Measurements from ENCODE around the gene AURKB. TPM values are rescaled to one million over a fixed set of nuclear protein-coding genes. Genes with fewer than 3 reads are reported as not detected.

AURKB gene
- total and polyA plus RNA-seq, 2 donors (not counting 1 experiment from before 2014, with no cell fraction given) = 1.1 to 5.3 TPM

DNA sequence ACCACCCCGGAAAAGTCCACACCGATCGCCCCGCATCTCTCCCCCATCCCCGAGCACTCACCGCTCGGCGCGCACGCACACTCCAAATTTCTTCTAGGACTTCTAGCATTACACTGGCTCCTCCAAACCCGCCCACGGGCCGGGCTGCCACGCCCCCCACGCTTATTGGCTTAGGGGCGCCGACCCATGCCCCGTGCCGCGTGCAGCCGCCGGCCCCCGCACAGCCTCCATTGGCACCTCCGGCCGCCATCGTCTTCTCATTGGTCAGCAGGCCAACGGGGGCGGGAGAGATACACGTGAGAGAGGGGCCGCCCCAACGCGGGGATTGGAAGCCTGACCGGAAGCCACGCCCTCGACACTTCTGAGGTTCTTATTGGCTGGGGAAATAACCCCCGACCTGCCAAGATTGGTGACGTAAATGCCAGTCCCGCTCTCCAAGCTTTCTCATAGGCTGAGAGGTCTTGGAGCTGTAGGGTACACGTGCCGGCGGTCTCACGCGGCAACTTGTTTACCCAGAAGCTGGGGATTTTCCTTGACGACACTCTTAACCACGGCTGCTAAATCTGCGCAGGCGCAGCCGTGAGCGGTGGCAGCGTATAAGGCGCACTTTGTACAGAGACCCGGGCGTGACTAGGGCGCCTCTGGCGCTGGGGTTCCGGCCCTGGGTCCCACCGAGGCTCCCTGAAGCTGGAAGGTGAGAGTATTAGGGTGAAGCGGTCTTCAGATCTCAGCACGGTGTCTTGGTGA, 54.0 kb downstream of the AURKB start:
- POLR2A ChIA-PET = interaction anchor here (0.6 to 4.5 kb wide), 20 partner anchors 13 to 469 kb away, joined by 3 to 23 read pairs (median 6); partner anchors contain the start of genes ALOX12B, ALOXE3, BORCS6 and CTC1
- under 1% methylated on average over 57 of the region's 59 CpGs for WGBS (ENCODE audit: insufficient coverage)
- peaks cover 59 to 85% of the 10 kb centered on the region in 2 donors for H3K4me1 ChIP-seq (ENCODE audit: control insufficient read depth in 2 of 2, insufficient read depth in 2 of 2, low read length in 2 of 2)
- TF ChIP-seq EZH2 (IDR thresholded peaks at IDR 0.05; ENCODE audit: borderline replicate concordance, insufficient read depth, low read depth, low read length, poor library complexity, severe bottlenecking) = no peak
- TF ChIP-seq, protein P1, sequence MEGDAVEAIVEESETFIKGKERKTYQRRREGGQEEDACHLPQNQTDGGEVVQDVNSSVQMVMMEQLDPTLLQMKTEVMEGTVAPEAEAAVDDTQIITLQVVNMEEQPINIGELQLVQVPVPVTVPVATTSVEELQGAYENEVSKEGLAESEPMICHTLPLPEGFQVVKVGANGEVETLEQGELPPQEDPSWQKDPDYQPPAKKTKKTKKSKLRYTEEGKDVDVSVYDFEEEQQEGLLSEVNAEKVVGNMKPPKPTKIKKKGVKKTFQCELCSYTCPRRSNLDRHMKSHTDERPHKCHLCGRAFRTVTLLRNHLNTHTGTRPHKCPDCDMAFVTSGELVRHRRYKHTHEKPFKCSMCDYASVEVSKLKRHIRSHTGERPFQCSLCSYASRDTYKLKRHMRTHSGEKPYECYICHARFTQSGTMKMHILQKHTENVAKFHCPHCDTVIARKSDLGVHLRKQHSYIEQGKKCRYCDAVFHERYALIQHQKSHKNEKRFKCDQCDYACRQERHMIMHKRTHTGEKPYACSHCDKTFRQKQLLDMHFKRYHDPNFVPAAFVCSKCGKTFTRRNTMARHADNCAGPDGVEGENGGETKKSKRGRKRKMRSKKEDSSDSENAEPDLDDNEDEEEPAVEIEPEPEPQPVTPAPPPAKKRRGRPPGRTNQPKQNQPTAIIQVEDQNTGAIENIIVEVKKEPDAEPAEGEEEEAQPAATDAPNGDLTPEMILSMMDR (IDR thresholded peaks at IDR 0.05) = no peak
- peaks cover 41% of the 10 kb centered on the region for H3K79me2 ChIP-seq (ENCODE audit: control insufficient read depth, insufficient read depth, low read length)
- no peaks in the 10 kb centered on the region for H3K27me3 ChIP-seq (replicated peaks in 1 of 4; ENCODE audit: control extremely low read depth in 1 of 4, control insufficient read depth in 3 of 4, insufficient read depth in 4 of 4, low read length in 3 of 4)
- H3K4me2 ChIP-seq (replicated peaks; ENCODE audit: low read depth, low read length, poor library complexity, severe bottlenecking) = peak overlapping the region; percentile 88
- intact Hi-C loops (cut with micrococcal nuclease) = loop anchor here (1.0 kb wide), 8 partner anchors 17 to 132 kb away; partner anchors contain the start of gene RANGRF
- peaks cover 38% of the 10 kb centered on the region for H4K20me1 ChIP-seq (ENCODE audit: control insufficient read depth, insufficient read depth, low read length, poor library complexity, severe bottlenecking)
- CTCF ChIA-PET = interaction anchor here (0.6 to 7.7 kb wide), 20 partner anchors 11 to 96 kb away, joined by 3 to 86 read pairs (median 4); partner anchors contain the start of genes ALOXE3, BORCS6, CTC1 and HES7
- no peaks in the 10 kb centered on the region for H3K9me3 Mint-ChIP-seq (ENCODE audit: insufficient read depth)
- peak overlapping the region; percentile 88 for H3K9ac ChIP-seq (ENCODE audit: low read length)
- peak overlapping the region; percentile 69 to 96 (median 84) for H3K4me3 ChIP-seq (ENCODE audit: control extremely low read depth in 1 of 5, extremely low read depth in 1 of 5, insufficient read depth in 1 of 5, low read depth in 2 of 5, low read length in 4 of 5)
- H3K4me3 Mint-ChIP-seq = no peak overlapping the region
- peak overlapping the region; percentile 98 to 100 for H3K27ac ChIP-seq (ENCODE audit: low read length in 2 of 2)
- DNase-seq = peak; percentile 100
- peaks cover 0 to 6% (median 0%) of the 10 kb centered on the region in 3 donors for H3K9me3 ChIP-seq (ENCODE audit: control extremely low read depth in 1 of 3, control insufficient read depth in 2 of 3, insufficient read depth in 1 of 3, low read length in 2 of 3)
- peaks cover 50% of the 10 kb centered on the region for H3K4me1 Mint-ChIP-seq
- no peak overlapping the region for H3K27ac Mint-ChIP-seq
- no peak overlapping the region for H2AFZ ChIP-seq (ENCODE audit: insufficient read depth, low read depth, low read length, poor library complexity, severe bottlenecking)
- peaks cover 0 to 22% of the 10 kb centered on the region in 2 experiments for H3K36me3 ChIP-seq (replicated peaks in 1 of 2; ENCODE audit: control extremely low read depth in 1 of 2, control insufficient read depth in 1 of 2, extremely low read depth in 1 of 2, insufficient read depth in 2 of 2, low read length in 1 of 2)
- peak; percentile 79 for ATAC-seq (ENCODE audit: low read depth)
- no peaks in the 10 kb centered on the region for H3K27me3 Mint-ChIP-seq

DNA sequence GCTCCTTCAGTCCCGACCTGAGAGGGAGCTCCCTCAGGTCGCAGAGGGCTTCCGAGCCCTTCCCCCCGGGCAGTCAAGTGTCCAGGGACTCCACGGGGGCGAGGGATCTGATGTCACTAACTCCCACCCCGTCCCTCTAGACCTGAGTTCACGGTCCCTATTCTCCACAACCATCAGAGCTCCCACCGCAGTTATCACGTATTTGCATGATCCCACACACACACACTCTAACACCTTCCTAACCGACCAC, 54.5 kb downstream of the AURKB start:
- peak overlapping the region; percentile 88 for H3K9ac ChIP-seq (ENCODE audit: low read length)
- peaks cover 0 to 6% (median 0%) of the 10 kb centered on the region in 3 donors for H3K9me3 ChIP-seq (ENCODE audit: control extremely low read depth in 1 of 3, control insufficient read depth in 2 of 3, insufficient read depth in 1 of 3, low read length in 2 of 3)
- ATAC-seq (ENCODE audit: low read depth) (no peak), DNase-seq (no peak)
- H2AFZ ChIP-seq (ENCODE audit: insufficient read depth, low read depth, low read length, poor library complexity, severe bottlenecking) = no peak overlapping the region
- no peak overlapping the region for H3K4me3 Mint-ChIP-seq
- ChIA-PET POLR2A (interaction anchor here (0.6 to 4.5 kb wide), 14 partner anchors 13 to 853 kb away, joined by 3 to 23 read pairs (median 8); partner anchors contain the start of genes ALOXE3, BORCS6, CTC1 and SLC25A35), CTCF (interaction anchor here (1.0 to 7.7 kb wide), 10 partner anchors 12 to 95 kb away, joined by 3 to 86 read pairs (median 6); partner anchors contain the start of genes ALOXE3, BORCS6, CTC1 and HES7)
- peaks cover 54 to 85% of the 10 kb centered on the region in 2 donors for H3K4me1 ChIP-seq (ENCODE audit: control insufficient read depth in 2 of 2, insufficient read depth in 2 of 2, low read length in 2 of 2)
- H3K27ac ChIP-seq (ENCODE audit: low read length in 2 of 2) = peak overlapping the region; percentile 97 to 100
- peak overlapping the region; percentile 88 for H3K4me2 ChIP-seq (replicated peaks; ENCODE audit: low read depth, low read length, poor library complexity, severe bottlenecking)
- peaks cover 37% of the 10 kb centered on the region for H3K79me2 ChIP-seq (ENCODE audit: control insufficient read depth, insufficient read depth, low read length)
- H4K20me1 ChIP-seq (ENCODE audit: control insufficient read depth, insufficient read depth, low read length, poor library complexity, severe bottlenecking) = peaks cover 39% of the 10 kb centered on the region
- no peak overlapping the region for H3K27ac Mint-ChIP-seq
- H3K36me3 ChIP-seq (replicated peaks in 1 of 2; ENCODE audit: control extremely low read depth in 1 of 2, control insufficient read depth in 1 of 2, extremely low read depth in 1 of 2, insufficient read depth in 2 of 2, low read length in 1 of 2) = peaks cover 0 to 17% of the 10 kb centered on the region in 2 experiments
- no peaks in the 10 kb centered on the region for H3K27me3 Mint-ChIP-seq
- WGBS (ENCODE audit: insufficient coverage) = 3% methylated on average over 11 of the region's 11 CpGs
- intact Hi-C loops (cut with micrococcal nuclease) = loop anchor here (1.0 kb wide), 8 partner anchors 17 to 132 kb away; partner anchors contain the start of gene RANGRF
- H3K4me1 Mint-ChIP-seq = peaks cover 49% of the 10 kb centered on the region
- H3K27me3 ChIP-seq (replicated peaks in 1 of 4; ENCODE audit: control extremely low read depth in 1 of 4, control insufficient read depth in 3 of 4, insufficient read depth in 4 of 4, low read length in 3 of 4) = no peaks in the 10 kb centered on the region
- no peak for TF ChIP-seq EZH2 (IDR thresholded peaks at IDR 0.05; ENCODE audit: borderline replicate concordance, insufficient read depth, low read depth, low read length, poor library complexity, severe bottlenecking)
- TF ChIP-seq, protein P1 (IDR thresholded peaks at IDR 0.05) = no peak
- H3K4me3 ChIP-seq (ENCODE audit: control extremely low read depth in 1 of 5, extremely low read depth in 1 of 5, insufficient read depth in 1 of 5, low read depth in 2 of 5, low read length in 4 of 5) = peak overlapping the region; percentile 69 to 96 (median 84)
- H3K9me3 Mint-ChIP-seq (ENCODE audit: insufficient read depth) = no peaks in the 10 kb centered on the region

Data from B cell (primary cell).